Measurements from ENCODE around the gene SEPTIN8.

GRCh38 chr5:132812781-132813598 lies 36.0 kb upstream of the SEPTIN8 start, which contains the start of gene SOWAHA:
- TF ChIP-seq CEBPB (IDR thresholded peaks at IDR 0.05) (no peak), ZBTB7A (IDR thresholded peaks at IDR 0.05; ENCODE audit: low read depth) (peak; percentile 68), TAF1 (IDR thresholded peaks at IDR 0.05; ENCODE audit: low read depth) (no peak), TEAD4 (IDR thresholded peaks at IDR 0.05) (no peak)

Data from Ishikawa (cell line).